OCI-LY7 (cell line): ENCODE measurements around the gene TPD52L1.

ENCODE experiments used
- CTCF ChIP-seq: fragments of 200-600 bp; sonication (generic); conservative IDR thresholded peaks from 2 replicates; pipeline ENCODE4 v1.5.1; 2014; ENCODE audit warnings: mild to moderate bottlenecking, antibody characterized with exemption, low read length, moderate library complexity, mixed read lengths
- EZH2phosphoT487 ChIP-seq: fragments of 200-600 bp; sonication (generic); IDR thresholded peaks from 2 replicates; pipeline ENCODE4 v1.6.1; 2018; ENCODE audit warnings: low read depth, borderline replicate concordance, mild to moderate bottlenecking, mixed run types, antibody characterized with exemption, low read length, moderate library complexity, mixed read lengths

GRCh38 chr6:125188037-125188436, 34.5 kb downstream of the TPD52L1 start:
- no peak for TF ChIP-seq CTCF
- TF ChIP-seq EZH2phosphoT487 = no peak
